HG03175 (cell line): ENCODE data around the gene FAM186B.
"Not testable (repeated sequence)": the region's sequence is repeated elsewhere in the genome, so short reads cannot be mapped to it uniquely, and the experiment has no call there.

ENCODE experiments used
- ATAC-seq: cut with Tn5 transposase; IDR thresholded peaks from one replicate; pipeline ENCODE4 v1.9.1; 2021; ENCODE audit warnings: mild to moderate bottlenecking, moderate library complexity; ENCODE audit not compliant: unreplicated experiment

The FAM186B gene, protein sequence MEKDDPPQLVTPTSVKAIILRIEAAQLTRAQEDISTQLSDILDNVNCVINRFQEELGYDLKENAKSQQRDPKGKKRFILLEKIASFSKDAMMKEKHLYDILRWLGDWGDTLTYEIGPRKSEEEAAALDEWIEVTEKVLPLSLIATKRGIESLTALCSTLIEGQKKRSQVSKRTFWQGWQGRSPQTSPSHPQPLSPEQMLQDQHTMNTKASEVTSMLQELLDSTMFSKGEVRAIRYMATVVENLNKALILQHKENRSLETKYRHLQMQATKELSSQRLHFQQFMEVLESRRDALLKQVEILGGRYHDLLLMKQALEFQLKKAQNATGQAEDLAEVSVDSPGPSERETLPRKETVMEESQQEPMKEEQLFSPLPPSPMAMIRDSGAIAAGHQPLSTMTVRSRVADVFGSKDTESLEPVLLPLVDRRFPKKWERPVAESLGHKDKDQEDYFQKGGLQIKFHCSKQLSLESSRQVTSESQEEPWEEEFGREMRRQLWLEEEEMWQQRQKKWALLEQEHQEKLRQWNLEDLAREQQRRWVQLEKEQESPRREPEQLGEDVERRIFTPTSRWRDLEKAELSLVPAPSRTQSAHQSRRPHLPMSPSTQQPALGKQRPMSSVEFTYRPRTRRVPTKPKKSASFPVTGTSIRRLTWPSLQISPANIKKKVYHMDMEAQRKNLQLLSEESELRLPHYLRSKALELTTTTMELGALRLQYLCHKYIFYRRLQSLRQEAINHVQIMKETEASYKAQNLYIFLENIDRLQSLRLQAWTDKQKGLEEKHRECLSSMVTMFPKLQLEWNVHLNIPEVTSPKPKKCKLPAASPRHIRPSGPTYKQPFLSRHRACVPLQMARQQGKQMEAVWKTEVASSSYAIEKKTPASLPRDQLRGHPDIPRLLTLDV

GRCh38 chr12:49605539-49605938, at the start of gene FAM186B:
TSS of gene FAM186B (minus strand) at chr12:49605639. CDS start at chr12:49605477, 162 bp downstream.
- ATAC-seq: not testable (repeated sequence)

- no peak for ATAC-seq
These were observed 49.3 kb upstream of the FAM186B start for GRCh38 chr12:49654715-49655114.

- ATAC-seq: no peak
These were observed 47.6 kb upstream of the FAM186B start for GRCh38 chr12:49652921-49653520.

- no peak for ATAC-seq
These were observed 46.4 kb upstream of the FAM186B start for GRCh38 chr12:49651855-49652254.

DNA sequence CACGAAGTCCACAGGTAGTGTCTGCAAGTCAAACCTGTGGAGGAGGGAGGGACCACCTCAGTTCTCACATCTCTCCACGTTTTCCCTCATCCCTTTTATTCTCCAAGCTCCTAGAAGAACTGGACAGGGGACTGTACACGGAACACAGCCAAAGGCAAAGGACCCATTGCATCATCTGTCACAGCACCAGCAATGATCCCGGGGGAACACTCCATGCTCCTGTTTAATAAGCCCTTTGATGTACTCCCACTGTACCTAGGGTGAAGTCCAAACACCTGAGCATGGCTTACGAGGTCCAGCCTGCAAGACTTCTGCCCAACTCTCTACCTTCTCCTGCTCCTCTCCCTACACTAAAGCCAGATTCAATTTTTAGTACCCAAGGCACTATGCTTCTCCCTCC, 44.5 kb upstream of the FAM186B start:
- no peak for ATAC-seq

GRCh38 chr12:49649445-49649844, 44.0 kb upstream of the FAM186B start:
- ATAC-seq: no peak

DNA sequence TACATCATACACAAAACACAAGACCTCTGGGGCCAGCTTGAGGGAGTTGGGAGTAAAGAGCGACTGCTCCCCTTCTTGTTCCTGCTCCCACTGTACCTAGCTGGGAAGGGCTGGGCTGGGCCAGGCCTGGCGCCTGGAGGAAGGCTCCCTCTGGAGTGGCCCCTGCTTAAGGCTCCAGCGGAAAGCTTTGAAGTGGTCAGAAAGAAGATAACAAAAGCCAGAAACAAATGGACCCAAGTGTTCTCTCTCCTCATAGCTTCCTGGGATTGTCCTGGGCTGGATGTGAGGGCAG, 43.2 kb upstream of the FAM186B start:
- ATAC-seq: no peak

- ATAC-seq: no peak
These were observed 42.6 kb upstream of the FAM186B start for GRCh38 chr12:49647827-49648711.

- ATAC-seq: no peak
These were observed 41.6 kb upstream of the FAM186B start for GRCh38 chr12:49646871-49647654.

GRCh38 chr12:49646331-49646830, 40.9 kb upstream of the FAM186B start:
- ATAC-seq: no peak

- no peak for ATAC-seq
These were observed 40.0 kb upstream of the FAM186B start for GRCh38 chr12:49645146-49646039.

GRCh38 chr12:49644620-49644994, 39.2 kb upstream of the FAM186B start:
- no peak for ATAC-seq

- ATAC-seq: no peak
These were observed 38.7 kb upstream of the FAM186B start for GRCh38 chr12:49643961-49644619.

DNA sequence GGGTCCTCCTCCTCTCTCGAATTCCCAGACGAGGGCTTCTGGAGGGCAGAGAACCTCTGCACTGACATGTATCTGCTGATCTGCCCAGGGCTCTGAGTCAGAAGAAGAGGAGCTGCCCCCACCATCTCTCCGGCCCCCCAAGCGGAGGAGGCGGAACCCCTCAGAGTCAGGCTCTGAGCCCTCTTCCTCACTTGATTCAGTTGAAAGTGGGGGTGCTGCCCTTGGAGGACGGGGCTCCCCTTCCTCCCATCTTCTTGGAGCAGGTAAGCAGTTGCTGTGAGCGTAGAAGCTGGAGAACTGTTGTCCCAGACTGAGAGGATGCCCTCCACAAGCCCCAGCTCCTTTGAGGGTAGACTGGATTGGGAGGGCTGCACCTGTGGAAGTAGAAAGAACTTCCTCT, 37.7 kb upstream of the FAM186B start:
- ATAC-seq: no peak

DNA sequence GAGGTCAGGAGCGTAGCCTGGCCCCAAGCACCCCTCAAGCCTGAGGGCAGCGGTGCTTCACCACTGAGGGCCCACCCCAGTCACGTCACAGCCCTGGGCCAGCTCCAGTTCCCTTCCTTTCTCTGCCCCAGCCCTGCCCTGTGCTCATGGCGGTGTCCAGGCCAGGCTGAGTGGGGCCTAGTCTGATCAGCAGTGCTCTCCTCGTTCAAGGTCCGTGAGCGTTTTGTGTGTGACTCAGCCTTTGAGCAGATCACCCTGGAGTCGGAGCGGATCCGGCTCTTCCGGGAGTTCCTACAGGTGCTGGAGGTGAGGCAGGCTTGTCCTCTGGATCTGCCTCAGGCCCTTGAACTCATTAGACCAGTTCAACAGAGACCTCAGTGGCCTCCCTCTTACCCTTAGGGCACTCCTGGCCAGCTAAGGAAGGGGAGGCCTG, 36.9 kb upstream of the FAM186B start:
- ATAC-seq: no peak

- ATAC-seq: no peak
These were observed 36.4 kb upstream of the FAM186B start for GRCh38 chr12:49641748-49642369.

DNA sequence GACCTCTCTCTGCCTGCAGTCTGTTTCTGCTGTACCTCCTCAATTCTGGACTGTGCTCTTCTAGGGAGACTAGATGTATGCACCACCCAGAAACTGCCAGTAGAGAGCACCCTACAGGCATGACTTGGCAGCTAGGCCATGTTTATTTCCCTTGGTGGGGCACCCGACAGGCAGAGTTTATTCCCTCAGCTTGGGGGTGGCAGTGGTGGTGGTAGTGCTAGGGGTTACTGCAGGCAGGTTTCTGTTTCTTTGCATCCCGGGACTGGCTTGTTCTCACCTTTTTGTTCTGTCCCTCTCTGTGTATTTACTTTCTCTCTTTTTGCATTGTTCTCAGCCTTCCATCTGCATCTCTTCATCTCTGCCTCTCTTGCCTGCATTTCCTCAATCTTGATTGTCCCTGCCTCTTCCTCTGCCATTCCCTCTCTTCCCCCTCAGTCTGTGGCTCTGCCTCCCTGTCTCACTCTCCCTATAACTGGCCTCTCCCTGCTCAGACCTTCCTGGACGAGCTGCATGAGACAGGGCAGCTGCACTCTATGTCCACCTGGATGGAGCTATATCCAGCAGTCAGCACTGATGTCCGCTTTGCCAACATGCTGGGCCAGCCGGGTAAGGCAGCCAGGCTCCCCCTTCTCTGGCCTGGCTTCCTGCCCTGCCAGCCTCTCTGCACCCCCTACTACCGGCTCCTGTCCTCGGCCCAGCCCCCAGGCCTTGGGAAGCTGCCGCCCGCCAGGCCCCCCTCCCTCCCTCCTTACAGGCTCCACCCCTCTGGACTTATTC, 31.7 kb upstream of the FAM186B start:
- ATAC-seq: peak; percentile 66
